SK-MEL-5 (cell line): Measurements from ENCODE around the gene PYGM. TPM values are rescaled to one million over a fixed set of nuclear protein-coding genes. Genes with fewer than 3 reads are reported as not detected.

Experiments used
- DNase-seq: peaks from one replicate; pipeline ENCODE4 v3.0.0-alpha.2; 2016; ENCODE audit warnings: low read depth, low spot score
- in situ Hi-C: cut with HindIII; loops from 2 replicates; pipeline ENCODE4 v1.10.0; 2016; ENCODE audit warnings: low sequenced_read_pairs, high pct_unique_total_duplicates, low pct_unique_long_range_greater_than_20kb
- total RNA-seq: library from RNA; depleted of rRNA; stranded (reverse); fragments of >200 nt; shearing (Covaris generic); gene quantifications from 2 replicates; pipeline ENCODE4 v1.2.3, GENCODE V29; 2014

Gene PYGM
- total RNA-seq, 1 experiment from 2014 or later: 0.05 TPM

DNA sequence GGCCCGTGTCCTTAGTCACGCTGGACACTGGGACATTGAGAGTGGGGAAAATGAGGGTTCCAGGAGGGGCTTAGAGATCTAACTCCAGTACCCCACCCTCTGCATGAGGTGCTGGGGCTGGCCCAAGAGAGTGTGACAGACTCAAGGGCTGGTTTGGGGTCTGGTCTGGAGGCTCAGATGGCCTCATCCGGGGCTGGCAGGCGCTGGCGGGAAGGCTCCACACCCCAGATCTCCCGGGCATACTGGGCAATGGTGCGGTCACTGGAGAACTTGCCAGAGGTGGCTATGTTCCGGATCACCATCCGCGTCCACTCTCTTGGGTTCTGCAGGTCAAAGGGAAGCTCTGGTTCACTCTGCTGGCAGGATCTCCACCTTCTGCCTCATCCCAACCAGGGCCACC lies 13.3 kb downstream of the PYGM start:
- in situ Hi-C loops: no loop called here
- no peak for DNase-seq

DNA sequence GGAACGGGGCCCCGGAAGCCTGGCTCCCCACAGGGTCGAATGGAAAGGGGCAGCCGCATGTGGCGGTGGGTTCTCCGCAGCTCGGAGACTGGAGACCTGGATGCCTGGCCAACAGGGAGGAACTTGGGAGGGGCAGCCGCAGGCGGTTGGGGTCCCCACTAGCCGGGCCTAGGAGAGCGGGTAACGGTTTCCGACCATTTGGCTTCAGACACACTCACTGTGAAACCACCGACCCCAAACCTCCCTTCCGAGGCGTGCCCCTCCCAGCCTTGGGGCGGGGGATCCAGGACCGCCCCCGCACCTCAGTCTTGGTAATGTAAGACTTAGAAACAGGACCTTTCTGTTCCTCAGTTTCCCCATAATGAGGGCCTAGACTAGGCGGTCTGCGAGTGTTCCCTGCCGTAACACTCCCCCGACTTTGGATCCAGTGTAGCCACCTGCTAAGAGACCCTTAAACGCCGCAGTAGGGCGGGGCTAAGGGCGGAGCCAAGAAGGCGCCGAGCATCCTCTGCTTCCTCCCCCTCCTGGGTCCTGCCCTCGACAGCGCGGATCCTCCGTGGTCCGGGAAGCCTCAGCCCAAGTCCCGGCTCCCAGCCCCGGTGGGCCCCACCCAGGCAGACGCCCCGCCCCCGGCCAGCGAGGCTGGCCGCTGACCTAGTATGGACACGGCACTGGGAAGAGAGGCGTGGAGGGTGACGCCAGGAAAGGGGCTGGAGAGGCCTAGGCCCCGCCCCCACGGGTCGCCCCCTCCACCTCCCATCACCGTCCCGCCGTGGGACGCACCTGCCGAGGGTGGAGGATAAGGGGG lies 14.0 kb downstream of the PYGM start:
- in situ Hi-C loops: no loop called here
- DNase-seq: peak; percentile 52

DNA sequence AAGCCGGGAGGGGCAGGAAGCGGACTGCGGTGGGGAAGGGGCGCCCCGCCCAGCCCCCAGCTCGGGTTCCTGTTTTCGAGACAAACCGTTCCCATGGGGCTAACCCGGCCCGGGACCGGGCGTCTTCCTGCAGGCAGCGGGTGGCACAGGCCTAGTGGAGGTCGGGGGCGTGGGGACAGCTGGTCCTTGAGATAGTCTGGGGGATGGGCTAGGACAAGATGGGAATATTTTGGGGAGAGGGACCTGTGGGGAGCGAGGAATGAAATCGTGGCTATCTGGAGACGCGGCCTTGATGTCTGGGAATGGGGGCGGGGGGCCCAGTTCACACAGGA lies 14.6 kb downstream of the PYGM start:
- no peak for DNase-seq
- in situ Hi-C loops: no loop called here

DNA sequence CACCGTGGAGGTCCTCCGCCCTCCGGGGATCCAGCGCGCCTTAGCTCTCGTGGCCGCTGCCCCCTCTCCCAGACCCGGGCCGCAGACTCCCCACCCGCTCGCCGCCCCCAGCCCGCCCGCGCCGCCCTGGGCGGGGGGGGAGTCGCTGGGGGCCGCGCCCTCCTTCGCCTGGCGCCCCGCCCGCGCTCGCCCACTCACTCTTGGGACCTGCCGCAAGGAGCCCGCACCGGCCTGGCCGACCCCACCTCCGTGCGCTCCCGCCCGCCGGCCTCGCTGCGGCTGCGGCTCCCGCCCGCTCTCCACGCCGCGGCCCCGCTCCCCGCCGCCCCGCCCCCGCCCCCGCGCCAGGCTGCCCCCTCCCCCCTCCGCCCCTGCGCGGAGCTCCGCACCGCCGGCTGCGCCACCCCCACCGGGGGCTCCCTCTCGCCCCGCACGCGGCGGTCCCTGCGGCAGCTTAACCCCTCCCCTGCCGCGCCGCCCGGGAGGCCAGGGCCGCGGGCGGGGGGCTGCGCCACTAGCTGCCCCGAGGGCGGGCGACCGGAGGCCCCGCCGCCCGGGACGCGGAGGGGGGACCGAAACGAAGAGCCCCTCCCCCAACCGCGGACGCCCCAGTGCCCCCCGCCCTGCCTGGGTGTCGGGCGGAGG lies 15.1 kb downstream of the PYGM start:
- no peak for DNase-seq
- in situ Hi-C loops: no loop called here

DNA sequence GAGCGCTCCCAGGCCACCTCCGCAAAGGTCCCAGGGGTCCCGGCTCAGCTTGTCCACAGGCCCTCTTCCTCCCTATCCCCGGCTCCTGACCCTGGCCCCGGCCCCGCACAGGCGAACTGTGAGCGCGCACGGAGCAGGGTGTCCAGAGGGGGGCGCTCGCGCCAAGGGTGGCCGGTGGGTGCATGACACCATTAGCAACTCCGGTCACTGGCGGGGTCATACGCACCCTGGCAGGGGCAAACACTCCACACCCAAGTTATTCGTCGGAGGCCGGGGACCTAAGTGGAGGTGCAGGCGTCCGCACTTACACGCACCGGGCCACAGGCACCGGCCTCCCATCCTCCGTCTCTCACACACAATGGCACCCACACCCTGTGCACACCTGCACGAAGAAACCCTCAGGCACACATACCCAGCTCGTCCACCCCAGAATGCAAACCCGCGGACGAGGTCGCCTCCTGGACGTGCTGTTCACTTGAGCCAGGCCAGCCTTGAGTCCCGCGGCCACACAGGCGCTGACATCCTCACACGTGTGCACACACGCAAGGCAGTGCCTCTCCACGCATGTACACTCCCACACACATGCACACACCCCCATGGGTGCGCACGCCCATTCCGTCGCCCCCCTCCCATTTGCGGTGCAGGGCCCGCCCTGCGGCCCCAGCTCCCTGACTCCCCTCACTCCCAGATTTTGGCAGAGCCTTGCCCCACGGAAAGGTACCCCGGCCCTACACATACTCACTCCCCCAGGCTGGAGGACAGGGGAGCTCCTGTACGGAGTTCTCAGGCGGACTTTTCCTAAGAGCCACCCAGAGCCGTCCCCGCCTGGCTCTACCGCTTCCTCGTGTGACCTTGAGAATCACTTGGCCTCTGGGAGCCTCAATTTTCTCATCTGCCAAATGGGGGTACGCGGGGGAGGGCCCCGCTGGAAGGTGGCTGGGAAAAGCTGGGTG lies 15.9 kb downstream of the PYGM start, which contains the start of gene RASGRP2:
TSS of gene RASGRP2 (minus strand) at position 552 of the 953 bp plus-strand sequence. CDS start 1,276 bp downstream, outside the sequence.
- in situ Hi-C loops: no loop called here
- DNase-seq: peak; percentile 40

DNA sequence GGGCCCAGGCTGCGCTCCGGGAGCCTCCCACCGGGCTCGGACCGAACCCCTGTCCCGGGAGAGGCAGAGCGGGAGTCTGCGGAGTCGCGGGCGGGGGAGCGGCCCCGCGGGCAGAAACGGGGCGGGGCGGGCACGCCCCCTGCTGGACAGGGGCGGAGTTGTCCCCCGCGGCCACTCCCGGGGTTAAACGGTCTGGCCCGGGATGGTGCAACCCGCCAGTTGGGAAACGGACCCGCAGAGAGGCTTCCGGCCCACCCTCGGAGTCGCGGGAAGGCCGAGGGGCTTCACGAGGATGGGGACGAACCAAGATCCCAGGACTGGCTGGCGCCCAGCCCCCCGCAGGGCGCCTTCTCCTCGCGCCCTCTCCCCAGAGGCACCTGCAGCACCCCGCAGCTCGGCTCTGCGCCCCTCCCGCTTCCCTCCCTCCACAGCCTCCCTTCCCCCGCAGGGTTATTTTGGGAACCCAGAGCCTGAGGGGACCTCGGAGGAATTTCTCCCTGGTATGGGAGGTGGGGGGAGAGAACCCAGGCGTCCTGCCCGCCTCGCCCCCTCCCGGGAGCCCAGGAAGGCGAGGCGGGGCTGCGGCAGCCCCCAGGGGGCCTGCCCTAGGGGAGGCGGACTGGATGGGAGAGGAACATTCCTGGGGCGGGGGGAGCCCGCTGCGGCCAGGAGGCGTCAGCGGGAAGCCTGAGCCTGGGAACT lies 16.7 kb downstream of the PYGM start:
- in situ Hi-C loops: no loop called here
- no peak for DNase-seq

DNA sequence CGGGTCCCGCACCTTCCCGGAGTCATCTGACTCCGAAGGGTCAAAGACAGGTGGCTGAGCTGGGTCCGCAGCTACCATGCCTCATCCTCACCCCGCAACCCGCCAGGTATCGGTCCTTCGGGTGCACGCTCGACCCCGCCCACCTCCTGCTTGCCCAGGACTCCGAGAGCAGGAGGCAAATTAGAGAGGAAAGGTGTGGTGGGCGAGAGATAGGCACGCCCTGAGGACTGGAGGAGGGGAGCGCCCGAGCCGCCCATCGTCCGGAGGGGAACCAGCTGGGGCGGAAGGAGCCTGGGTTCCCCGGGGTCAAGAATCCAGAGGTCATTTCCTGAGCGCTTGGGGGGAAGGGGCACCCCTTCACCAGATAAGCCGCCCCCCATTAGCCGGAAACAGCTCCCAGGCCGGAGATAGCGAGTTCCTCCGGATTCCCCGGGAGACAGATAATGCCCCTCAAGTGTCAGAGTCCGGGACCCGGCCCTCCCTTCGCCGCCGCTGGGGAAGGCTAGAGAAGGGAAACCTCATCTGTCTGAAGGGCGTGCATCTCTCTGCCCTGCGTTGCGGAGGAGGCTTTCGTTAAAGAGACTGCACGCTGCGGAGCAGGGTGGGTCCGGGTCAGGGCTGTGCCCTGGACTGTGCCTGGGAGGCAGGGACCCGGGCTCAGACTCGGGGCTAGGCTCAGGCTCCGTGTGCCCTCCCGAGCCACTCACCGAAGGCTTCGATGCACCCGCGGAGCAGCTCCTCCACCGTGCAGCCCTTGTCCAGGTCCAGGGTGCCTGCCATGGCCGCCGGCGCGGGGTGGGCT lies 17.5 kb downstream of the PYGM start:
- in situ Hi-C loops: no loop called here
- no peak for DNase-seq

DNA sequence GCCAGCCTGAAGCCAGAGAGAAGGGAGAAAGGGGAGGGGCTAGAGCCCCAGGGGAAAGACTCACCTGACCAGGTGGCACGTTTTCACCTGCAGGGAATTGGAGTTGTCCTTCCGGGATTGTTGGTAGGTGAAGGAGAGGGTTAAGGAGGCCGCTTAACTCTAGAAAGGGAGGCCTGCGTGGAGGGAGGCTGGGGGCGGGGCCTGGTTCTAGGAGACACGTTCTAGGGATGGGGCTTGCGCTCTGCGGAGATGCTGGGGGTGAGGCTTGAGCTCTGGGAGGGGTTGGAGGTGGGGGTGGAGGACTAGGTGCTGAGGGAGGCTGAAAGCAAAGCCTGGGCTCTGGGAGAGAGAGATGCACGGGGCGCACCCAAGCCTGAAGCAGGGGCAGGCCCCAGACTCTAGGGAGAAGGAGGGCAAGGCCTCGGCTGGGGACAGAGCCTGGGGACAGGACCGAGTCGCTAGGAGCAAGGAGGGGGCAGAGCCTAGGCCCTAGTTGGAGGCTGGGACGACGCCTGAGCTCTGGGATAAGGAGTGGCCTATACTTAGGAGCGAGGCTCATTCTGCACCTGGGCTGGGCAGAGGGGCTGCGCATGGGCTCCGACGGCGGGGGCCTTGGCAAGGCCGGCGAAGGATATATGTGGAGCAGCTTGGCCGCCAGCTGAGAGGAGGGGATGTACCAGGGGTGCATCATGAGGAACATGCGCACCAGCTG lies 18.2 kb downstream of the PYGM start:
- in situ Hi-C loops: no loop called here
- no peak for DNase-seq

DNA sequence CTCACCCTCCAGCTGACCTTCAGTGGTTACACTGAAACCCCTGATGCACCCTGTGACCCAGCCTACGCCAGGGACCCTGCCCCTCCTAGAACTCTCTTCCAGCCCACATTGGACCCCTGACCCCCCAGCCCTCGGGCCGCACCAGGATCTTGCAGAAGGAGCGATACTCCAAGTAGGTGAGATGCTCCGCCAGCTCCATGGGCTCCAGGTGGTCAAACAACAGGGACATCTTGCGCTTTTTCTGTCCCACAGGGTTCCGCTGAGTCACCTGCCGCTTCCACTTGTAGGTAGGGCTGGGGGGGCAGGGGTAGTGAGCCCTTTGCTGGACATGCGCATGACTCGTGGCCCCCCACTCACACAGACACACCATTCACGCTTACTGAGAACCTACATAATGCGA lies 19.9 kb downstream of the PYGM start:
- in situ Hi-C loops: no loop called here
- no peak for DNase-seq

DNA sequence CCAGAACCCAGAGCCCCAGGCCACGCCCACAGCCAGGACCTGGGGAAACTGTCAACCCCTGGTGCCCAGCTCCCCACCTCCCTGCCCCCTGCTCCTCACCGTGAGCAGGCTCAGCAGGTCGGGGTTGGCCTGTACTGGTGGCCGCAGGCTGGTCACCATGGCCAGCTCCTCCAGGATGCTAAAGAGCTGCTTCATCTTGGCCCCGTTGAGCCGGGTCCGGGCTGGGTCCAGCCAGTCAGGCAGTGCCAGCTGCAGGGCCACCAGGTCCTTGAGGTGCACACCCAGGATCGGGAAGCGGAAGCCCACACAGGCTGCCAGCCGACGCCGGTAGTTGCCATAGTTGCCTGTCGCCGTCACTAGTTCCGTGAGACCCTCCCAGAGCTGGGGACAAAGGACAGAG lies 23.1 kb downstream of the PYGM start:
- in situ Hi-C loops: no loop called here

DNA sequence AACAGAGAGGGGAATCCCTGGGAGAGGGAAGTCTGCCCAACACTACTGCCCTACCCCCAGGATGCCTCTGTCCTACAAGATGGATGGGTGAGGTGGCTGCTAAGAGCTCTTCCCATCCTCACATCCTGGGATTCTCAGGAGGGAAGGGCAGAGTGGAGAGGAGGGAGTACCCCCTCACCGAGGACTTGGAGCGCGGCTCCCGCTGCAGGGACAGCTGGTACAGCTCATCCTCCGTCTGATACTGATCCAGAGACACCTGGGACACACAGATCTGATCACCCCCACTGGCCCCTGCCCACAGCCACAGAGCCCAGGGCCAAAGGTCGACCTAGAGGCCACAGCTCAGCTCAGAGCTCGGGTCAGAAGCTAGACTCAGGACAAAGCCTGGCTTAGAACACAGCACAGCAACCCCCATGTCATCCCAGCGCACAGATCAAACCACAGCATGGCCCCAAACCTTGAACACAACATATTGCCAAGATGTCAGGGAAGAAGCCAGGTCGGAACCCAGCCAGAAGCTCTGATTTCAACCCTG lies 24.0 kb downstream of the PYGM start:
- in situ Hi-C loops: no loop called here
- DNase-seq: no peak

More for the DNA sequence above, 23.1 kb downstream of the PYGM start:
- no peak for DNase-seq

DNA sequence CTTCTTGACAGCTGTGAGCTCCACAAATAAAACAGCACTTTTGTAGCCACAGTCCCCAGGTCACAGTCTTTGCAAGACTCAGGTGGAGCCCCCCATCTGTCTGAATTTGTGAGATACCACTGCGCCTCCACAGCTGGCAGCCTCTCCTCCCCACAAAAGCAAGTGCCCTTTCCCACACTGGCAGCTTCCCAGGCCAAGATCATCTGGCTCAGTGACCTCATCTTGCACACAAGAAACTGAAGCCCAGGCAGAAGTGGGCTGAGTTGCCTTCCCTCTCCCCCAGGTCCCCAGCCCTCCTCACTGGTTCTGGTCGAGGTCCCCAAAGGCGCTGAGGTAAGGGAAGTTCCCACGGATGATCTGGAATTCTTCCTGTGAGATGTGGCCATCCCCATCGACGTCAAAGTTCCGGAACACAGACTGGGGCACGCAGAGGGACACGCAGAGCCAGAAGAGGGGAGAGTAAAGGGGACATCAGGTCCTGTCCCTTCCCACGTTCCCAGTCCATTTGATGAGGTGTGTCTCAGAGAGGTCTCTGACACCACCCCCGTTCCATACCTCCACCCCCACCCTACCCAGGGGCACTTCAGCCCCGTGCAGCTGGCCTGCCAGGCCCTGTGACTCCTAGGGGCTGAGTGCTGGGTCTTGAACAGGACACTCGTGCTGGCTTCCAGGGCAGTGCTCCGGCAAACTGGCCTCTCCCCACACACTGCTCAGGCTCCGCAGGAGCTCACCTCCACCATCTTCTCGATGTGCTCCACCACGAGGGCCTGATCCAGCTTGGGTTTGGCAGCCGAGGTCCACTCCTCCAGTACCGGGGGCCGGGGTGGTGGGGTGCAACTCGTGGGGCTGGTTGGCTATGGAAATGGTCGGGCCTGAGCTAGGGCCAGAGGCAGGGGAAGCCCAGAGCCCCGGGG lies 24.7 kb downstream of the PYGM start:
- no peak for DNase-seq
- in situ Hi-C loops: no loop called here

DNA sequence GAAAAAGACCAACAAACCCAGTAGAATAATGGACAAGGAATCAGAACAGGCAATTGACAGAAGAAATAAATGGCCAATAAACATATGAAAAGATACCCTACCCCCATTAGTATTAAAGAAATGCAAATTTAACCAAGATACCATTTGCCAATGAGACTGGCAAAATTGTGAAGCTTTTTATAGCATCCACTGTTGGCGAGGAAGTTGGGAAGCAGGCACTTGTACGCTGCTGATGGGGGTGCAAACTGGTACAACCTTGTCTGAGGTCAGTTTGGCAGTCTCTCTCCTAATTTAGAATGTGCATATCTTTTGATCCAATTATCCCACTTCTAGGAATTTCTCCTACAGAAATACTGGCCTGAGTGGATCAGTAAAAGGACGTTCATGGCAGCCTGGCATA lies 28.2 kb downstream of the PYGM start:
- in situ Hi-C loops: no loop called here
- DNase-seq: no peak

DNA sequence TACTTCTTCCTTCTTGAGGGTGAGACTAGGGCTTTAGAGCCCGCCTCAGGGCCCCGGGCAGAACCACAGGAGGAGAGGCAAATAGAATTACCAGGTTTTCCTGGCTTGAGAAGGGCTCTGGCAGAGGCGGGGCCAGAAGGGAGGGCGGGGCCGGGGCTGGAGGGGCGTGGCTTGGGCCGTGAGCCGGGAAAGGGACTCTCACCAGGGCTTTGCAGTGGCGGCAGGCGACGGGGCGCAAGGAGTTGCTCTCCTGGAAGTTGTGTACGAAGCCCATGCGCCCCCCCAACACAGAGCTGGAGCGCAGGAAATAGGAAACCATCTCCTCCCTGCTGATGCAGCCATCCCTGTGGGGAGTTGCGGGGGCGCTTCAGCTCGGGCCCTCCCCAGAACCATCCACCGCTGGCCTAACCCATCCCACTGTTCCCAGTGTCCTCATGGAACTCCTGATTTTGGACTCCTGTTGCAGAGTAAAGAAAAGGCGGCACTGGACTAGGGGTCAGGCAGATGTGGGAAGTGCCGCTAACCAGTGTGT lies 29.9 kb downstream of the PYGM start:
- no peak for DNase-seq

DNA sequence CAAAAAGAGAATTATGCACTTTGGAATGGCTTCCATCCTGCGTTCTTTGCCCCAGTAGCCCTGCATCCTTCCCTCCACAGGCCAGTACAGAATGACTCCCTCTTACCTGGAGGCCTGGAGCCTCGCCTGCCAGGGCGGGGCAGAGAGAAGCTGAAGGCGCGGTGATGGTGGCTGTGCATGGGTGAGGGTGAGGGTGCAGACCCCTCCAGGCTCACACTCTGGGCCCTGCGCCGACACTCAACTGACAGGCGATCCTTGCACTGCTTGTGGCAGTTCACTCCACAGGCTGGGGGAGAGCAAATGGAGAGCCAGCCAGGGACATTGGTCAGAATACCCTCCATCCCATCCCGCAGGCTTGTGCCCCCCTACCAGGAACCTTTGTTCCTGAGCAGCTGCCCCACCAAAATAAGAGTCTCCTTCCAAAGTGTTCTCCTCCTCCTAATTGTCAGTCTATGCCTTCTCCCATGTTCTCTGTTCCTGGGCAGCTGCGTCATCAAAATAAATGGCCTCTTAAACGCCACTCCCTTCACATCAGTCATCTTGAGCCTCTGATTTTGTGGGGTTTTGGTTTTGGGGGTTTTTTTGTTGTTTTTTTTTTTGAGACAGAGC lies 30.9 kb downstream of the PYGM start:
- no peak for DNase-seq

More for the DNA sequence above, 29.9 kb downstream of the PYGM start:
- in situ Hi-C loops: no loop called here

More for the DNA sequence above, 30.9 kb downstream of the PYGM start:
- in situ Hi-C loops: no loop called here
